Measurements from ENCODE around the gene RAB8A.

GRCh38 chr19:16144216-16144581, 32.5 kb downstream of the RAB8A start:
- TF ChIP-seq CTCF (IDR thresholded peaks at IDR 0.05) (no peak), EP300 (IDR thresholded peaks at IDR 0.05) (no peak), POLR2A (IDR thresholded peaks at IDR 0.05) (no peak), POLR2AphosphoS5 (IDR thresholded peaks at IDR 0.05) (no peak)

All from upper lobe of left lung (tissue), 4 donors.